Measurements from ENCODE around the gene GALR2.

GALR2 gene

GRCh38 chr17:76074390-76075363 is at the start of gene GALR2:
Gene GALR2 (plus strand): TSS chr17:76074781. CDS start chr17:76074884, 103 bp downstream.
- Histone ChIP-seq H3K36me3 (peaks cover 9% of the 10 kb centered on the region), H3K9me3 (ENCODE audit: severe bottlenecking) (peaks cover 3% of the 10 kb centered on the region), H3K27me3 (ENCODE audit: insufficient read depth, low read depth, severe bottlenecking) (peaks cover 25% of the 10 kb centered on the region), H3K4me3 (ENCODE audit: low read depth, low read length) (peak within 1 kb of the TSS; percentile 21), H3K27ac (no peak within 1 kb of the TSS)
- TF ChIP-seq, protein P1, sequence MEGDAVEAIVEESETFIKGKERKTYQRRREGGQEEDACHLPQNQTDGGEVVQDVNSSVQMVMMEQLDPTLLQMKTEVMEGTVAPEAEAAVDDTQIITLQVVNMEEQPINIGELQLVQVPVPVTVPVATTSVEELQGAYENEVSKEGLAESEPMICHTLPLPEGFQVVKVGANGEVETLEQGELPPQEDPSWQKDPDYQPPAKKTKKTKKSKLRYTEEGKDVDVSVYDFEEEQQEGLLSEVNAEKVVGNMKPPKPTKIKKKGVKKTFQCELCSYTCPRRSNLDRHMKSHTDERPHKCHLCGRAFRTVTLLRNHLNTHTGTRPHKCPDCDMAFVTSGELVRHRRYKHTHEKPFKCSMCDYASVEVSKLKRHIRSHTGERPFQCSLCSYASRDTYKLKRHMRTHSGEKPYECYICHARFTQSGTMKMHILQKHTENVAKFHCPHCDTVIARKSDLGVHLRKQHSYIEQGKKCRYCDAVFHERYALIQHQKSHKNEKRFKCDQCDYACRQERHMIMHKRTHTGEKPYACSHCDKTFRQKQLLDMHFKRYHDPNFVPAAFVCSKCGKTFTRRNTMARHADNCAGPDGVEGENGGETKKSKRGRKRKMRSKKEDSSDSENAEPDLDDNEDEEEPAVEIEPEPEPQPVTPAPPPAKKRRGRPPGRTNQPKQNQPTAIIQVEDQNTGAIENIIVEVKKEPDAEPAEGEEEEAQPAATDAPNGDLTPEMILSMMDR (IDR thresholded peaks at IDR 0.05; ENCODE audit: low read depth, low read length) = no peak
- no peak for DNase-seq

DNA sequence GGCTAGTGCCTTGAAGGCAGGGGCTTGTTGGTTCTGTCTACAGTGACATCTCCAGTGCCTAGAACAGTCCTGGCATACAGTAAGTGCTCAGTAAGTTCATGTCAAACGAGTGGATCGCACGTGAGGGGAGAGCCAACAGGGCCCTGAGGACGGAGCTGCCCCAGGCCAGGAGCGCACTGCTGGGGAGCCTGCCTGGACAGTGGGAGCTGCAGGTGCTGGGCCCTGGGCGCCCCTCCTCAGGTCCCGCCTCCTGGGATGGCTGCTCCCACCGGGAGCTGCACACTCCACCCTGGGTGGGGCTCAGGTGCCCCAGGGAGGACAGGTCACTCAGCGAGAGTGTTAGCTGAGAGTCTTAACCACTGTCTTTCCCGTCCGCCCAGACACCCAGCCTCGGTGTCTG is 49.3 kb upstream of the GALR2 start:
- no peak for DNase-seq
- no peak overlapping the region for H3K27ac ChIP-seq
- no peaks in the 10 kb centered on the region for H3K9me3 ChIP-seq (ENCODE audit: severe bottlenecking)
- no peaks in the 10 kb centered on the region; the same call in 1 of the 2 replicates for H3K36me3 ChIP-seq
- TF ChIP-seq, protein P1 (IDR thresholded peaks at IDR 0.05; ENCODE audit: low read depth, low read length) = no peak
- no peaks in the 10 kb centered on the region for H3K27me3 ChIP-seq (ENCODE audit: insufficient read depth, low read depth, severe bottlenecking)
- no peak overlapping the region for H3K4me3 ChIP-seq (ENCODE audit: low read depth, low read length)

DNA sequence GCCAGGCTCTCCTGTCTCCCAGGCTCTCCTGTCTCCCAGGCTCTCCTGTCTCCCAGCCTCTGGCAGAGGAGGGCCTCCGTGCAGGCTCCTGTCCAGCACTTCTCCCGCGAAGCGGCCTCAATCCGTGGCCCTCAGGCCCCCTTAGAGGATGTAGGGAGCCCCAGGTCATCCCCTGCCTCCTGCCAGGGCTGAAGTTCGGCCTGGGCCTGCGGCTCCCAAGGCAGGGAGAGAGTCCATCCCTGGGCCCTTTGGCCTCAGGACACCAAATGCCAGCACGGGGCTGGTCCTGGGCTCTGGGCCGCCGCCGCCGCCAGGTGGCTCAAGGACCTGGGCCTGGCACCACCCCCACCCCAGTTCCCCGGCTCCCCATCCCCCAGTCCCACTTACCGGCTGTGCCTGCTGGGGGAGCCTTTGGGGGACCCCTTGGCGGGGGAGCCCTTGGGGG is 47.8 kb upstream of the GALR2 start:
- peaks cover 3% of the 10 kb centered on the region for H3K9me3 ChIP-seq (ENCODE audit: severe bottlenecking)
- no peaks in the 10 kb centered on the region for H3K27me3 ChIP-seq (ENCODE audit: insufficient read depth, low read depth, severe bottlenecking)
- H3K4me3 ChIP-seq (ENCODE audit: low read depth, low read length) = peak overlapping the region; percentile 23
- H3K27ac ChIP-seq = peak overlapping the region; percentile 64
- peak; percentile 46 for DNase-seq
- TF ChIP-seq, protein P1 (IDR thresholded peaks at IDR 0.05; ENCODE audit: low read depth, low read length) = no peak
- no peaks in the 10 kb centered on the region; the same call in 1 of the 2 replicates for H3K36me3 ChIP-seq

GRCh38 chr17:76027159-76027839 is 47.3 kb upstream of the GALR2 start, which contains the start of gene EVPL:
Gene EVPL (minus strand): TSS chr17:76027306. CDS start chr17:76027198, 108 bp downstream.
- TF ChIP-seq, protein P1 (IDR thresholded peaks at IDR 0.05; ENCODE audit: low read depth, low read length) = no peak
- peak; percentile 84 for DNase-seq
- Histone ChIP-seq H3K27ac (peak within 1 kb of the TSS; percentile 64), H3K9me3 (ENCODE audit: severe bottlenecking) (peaks cover 3% of the 10 kb centered on the region), H3K4me3 (ENCODE audit: low read depth, low read length) (peak within 1 kb of the TSS; percentile 23), H3K36me3 (no peaks in the 10 kb centered on the region; the same call in 1 of the 2 replicates), H3K27me3 (ENCODE audit: insufficient read depth, low read depth, severe bottlenecking) (no peaks in the 10 kb centered on the region)

- Histone ChIP-seq H3K36me3 (peaks cover 4% of the 10 kb centered on the region; the same call in 1 of the 2 replicates), H3K27ac (no peak overlapping the region), H3K27me3 (ENCODE audit: insufficient read depth, low read depth, severe bottlenecking) (no peaks in the 10 kb centered on the region), H3K4me3 (ENCODE audit: low read depth, low read length) (no peak overlapping the region), H3K9me3 (ENCODE audit: severe bottlenecking) (peaks cover 7% of the 10 kb centered on the region)
- no peak for DNase-seq
- TF ChIP-seq, protein P1 (IDR thresholded peaks at IDR 0.05; ENCODE audit: low read depth, low read length) = no peak
These were observed 42.4 kb upstream of the GALR2 start for GRCh38 chr17:76032073-76032779.
